Loucy (cell line): ENCODE data around the gene RUNX2.

Experiments used
- EZH2phosphoT487 ChIP-seq: fragments of 200-600 bp; IDR thresholded peaks from 2 replicates; pipeline ENCODE4 v1.6.1; 2018; ENCODE audit warnings: antibody characterized with exemption, mild to moderate bottlenecking, moderate library complexity, borderline replicate concordance
- TF ChIP-seq, protein P1 (sequence below): fragments of 200-600 bp; sonication (generic); conservative IDR thresholded peaks from 2 replicates; pipeline ENCODE4 v1.5.1; 2014; ENCODE audit warnings: mild to moderate bottlenecking, antibody characterized with exemption, low read length

DNA sequence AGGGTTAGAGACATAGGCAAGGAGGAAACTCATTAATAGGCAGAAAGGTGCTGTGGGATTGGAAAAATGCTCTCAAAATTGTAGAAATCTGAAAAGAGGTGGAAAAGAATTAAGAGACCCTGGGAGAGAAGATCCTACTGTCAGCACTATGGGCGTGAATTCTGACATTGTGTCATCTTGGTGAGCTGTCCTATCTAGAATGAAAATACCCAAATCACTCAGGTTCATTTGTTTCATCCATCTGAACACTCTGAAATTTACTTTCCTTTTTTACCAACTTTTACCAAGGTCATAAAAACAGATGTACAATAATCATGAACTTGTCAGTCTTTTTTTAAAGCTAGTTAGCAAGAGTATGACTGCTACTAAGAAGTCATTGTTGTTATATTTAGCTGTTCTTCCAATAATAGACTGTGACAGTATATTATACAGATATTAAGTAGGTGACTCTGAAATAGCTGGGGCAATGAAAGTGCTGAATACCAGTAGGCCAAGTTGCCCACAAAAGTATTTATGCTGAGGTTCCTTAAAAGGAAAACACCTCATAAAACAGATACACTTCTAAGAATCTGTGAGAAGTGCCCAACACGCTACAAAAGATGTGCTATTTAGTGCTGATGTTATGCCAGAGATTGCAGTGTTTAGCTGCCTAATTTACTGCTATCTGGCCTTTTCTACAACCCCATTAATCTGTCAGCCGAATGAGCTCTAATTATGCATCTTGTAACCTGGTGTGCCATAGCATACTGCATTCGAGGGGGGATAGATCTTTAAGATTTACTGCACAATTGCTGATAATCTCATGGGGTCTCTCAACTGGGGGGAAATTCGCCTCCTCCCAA is 267.1 kb downstream of the RUNX2 start:
- TF ChIP-seq, protein P1, sequence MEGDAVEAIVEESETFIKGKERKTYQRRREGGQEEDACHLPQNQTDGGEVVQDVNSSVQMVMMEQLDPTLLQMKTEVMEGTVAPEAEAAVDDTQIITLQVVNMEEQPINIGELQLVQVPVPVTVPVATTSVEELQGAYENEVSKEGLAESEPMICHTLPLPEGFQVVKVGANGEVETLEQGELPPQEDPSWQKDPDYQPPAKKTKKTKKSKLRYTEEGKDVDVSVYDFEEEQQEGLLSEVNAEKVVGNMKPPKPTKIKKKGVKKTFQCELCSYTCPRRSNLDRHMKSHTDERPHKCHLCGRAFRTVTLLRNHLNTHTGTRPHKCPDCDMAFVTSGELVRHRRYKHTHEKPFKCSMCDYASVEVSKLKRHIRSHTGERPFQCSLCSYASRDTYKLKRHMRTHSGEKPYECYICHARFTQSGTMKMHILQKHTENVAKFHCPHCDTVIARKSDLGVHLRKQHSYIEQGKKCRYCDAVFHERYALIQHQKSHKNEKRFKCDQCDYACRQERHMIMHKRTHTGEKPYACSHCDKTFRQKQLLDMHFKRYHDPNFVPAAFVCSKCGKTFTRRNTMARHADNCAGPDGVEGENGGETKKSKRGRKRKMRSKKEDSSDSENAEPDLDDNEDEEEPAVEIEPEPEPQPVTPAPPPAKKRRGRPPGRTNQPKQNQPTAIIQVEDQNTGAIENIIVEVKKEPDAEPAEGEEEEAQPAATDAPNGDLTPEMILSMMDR, result no peak
- TF ChIP-seq EZH2phosphoT487, result no peak
